CD4-positive, alpha-beta T cell (primary cell): ENCODE results near the gene SERGEF. TPM values are rescaled to one million over a fixed set of nuclear protein-coding genes. Genes with fewer than 3 reads are reported as not detected.

Experiments
- ATAC-seq: fragments of 200-7000 bp; cut with Tn5 transposase; one replicate; pipeline ENCODE4 v1.10.0; 2022; ENCODE audit warnings: mild to moderate bottlenecking; ENCODE audit not compliant: poor library complexity
- CTCF ChIA-PET: fragments of 350-600 bp; sonication (Branson Sonifier 250); formaldehyde crosslinking; loops from one replicate; lab custom pipeline; 2021; ENCODE audit warnings: antibody characterized with exemption, inconsistent platforms; lab: Charles Lee
- POLR2A ChIA-PET: fragments of 350-600 bp; sonication (Branson Sonifier 250); formaldehyde crosslinking; loops from one replicate; lab custom pipeline; 2021; ENCODE audit warnings: antibody characterized with exemption, inconsistent platforms; lab: Charles Lee
- DNase-seq, 14 experiments: peaks; one replicate each; pipeline ENCODE4 v3.0.0-alpha.2; 2013 to 2020; ENCODE audit warnings: mixed read lengths in 2 of 14
- H3K27ac ChIP-seq, 2 donors: one replicate each; pipeline versions ENCODE4 v1.5.1 to v1.7.0; 2013; ENCODE audit warnings: low read length in 2 of 2, low read depth in 1 of 2, mild to moderate bottlenecking in 1 of 2
- H3K27me3 ChIP-seq, 2 experiments: 1 replicate in 1 of 2; 2 replicates in 1 of 2; pipeline versions ENCODE4 v1.6.1 to v1.7.0; 2013; ENCODE audit warnings: low read length in 2 of 2, control low read depth in 1 of 2, mild to moderate bottlenecking in 1 of 2, moderate library complexity in 1 of 2; ENCODE audit not compliant: insufficient read depth in 2 of 2, control insufficient read depth in 1 of 2
- H3K36me3 ChIP-seq: one replicate; pipeline ENCODE4 v1.6.1; 2013; ENCODE audit warnings: low read length, control low read depth; ENCODE audit not compliant: insufficient read depth
- H3K4me1 ChIP-seq: one replicate; pipeline ENCODE4 v1.6.1; 2013; ENCODE audit warnings: low read length, control low read depth; ENCODE audit not compliant: insufficient read depth
- H3K4me3 ChIP-seq: one replicate; pipeline ENCODE4 v1.5.1; 2013; ENCODE audit warnings: mild to moderate bottlenecking, low read length, moderate library complexity
- H3K9me3 ChIP-seq, 2 experiments: 1 replicate in 1 of 2; 2 replicates in 1 of 2; pipeline versions ENCODE4 v1.6.1 to v1.7.0; 2013; ENCODE audit warnings: low read length in 2 of 2, mild to moderate bottlenecking in 2 of 2, control low read depth in 1 of 2, moderate library complexity in 1 of 2; ENCODE audit not compliant: control insufficient read depth in 1 of 2, insufficient read depth in 1 of 2
- H3K27ac Mint-ChIP-seq: one replicate; pipeline ENCODE4 v1.8.0; 2020; ENCODE audit warnings: mixed read lengths
- H3K27me3 Mint-ChIP-seq: one replicate; pipeline ENCODE4 v1.8.0; 2021; ENCODE audit warnings: mixed read lengths
- H3K36me3 Mint-ChIP-seq: one replicate; pipeline ENCODE4 v1.8.0; 2021; ENCODE audit warnings: low read depth, mixed read lengths
- H3K4me1 Mint-ChIP-seq: one replicate; pipeline ENCODE4 v1.8.0; 2021; ENCODE audit warnings: low read depth, mixed read lengths
- H3K4me3 Mint-ChIP-seq: one replicate; pipeline ENCODE4 v1.8.0; 2020; ENCODE audit warnings: mild to moderate bottlenecking, mixed read lengths
- H3K9me3 Mint-ChIP-seq: one replicate; pipeline ENCODE4 v1.8.0; 2020; ENCODE audit warnings: mixed read lengths
- intact Hi-C, 2 experiments: fragments of 100-400 bp; cut with DNase I in 1 of 2; cut with micrococcal nuclease in 1 of 2; formaldehyde crosslinking; loops; one replicate each; pipeline versions ENCODE4 v1.15.1 to v1.9.0; 2023 to 2025; cut with DNase I, micrococcal nuclease
- total RNA-seq, 174 experiments: library from RNA in 2 of 174; stranded (reverse) in 2 of 174; gene quantifications; one replicate each; pipeline ENCODE4 v1.2.3 and lab custom pipeline; 2021 to 2026
- TF ChIP-seq, protein P1 (sequence below): fragments of 200-600 bp; IDR thresholded peaks from one replicate; pipeline ENCODE4 v1.8.0; 2022; ENCODE audit warnings: antibody characterized with exemption, mild to moderate bottlenecking

Gene SERGEF
- total RNA-seq, 2 experiments from 2014 or later, result 35.2 to 37.1 TPM

DNA sequence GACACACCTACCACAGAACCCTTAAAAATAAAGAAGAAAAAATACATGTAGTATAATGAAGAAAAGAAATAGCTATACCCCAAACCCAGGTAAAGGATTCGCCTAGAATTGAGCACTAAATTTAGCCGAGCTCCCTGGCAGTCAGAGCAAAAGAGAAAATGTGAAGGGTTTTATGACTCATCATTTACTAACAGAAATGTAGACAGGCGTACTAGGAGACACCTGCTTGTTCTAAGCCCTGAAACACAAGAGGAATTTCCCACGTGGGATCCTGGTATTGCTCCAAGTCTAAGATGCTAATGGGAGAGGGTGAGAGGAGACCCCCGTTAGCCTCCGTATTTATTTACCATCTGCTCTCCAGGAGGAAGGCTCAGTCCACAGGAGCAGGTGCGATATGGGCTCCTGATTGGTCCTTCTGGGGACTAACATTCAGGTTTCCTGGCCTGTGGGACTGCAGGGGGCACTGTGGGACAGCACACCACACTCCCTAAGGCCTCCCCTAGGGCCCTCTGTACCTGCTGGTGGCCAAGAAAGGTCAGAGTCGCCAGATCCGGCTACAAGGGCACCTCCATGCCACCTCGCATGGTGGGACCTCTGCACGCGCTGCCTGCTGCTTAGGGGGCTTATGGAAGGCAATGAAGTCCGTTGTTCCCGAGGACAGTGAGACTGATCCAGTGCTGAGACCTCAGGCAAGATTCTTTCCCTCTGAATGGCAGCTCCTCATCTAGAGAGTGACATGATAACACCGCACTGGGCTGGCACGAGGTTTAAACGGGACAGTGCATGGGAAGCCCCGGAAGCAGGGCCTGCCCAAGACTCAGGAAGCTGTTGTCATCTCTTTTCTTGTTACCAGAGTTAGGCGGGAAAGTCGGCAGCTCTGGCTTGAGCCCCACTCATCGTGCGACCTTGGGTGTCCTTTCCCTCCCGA is 252.5 kb downstream of the SERGEF start:
- CTCF ChIA-PET, result no interaction called here
- H3K27me3 ChIP-seq, result no peaks in the 10 kb centered on the region
- no peaks in the 10 kb centered on the region for H3K4me1 ChIP-seq
- POLR2A ChIA-PET, result no interaction called here
- H3K36me3 ChIP-seq, result no peaks in the 10 kb centered on the region
- no peak overlapping the region for H3K27ac Mint-ChIP-seq
- H3K4me1 Mint-ChIP-seq, result no peaks in the 10 kb centered on the region
- intact Hi-C loops, result no loop called here
- no peaks in the 10 kb centered on the region for H3K9me3 Mint-ChIP-seq
- TF ChIP-seq, protein P1, sequence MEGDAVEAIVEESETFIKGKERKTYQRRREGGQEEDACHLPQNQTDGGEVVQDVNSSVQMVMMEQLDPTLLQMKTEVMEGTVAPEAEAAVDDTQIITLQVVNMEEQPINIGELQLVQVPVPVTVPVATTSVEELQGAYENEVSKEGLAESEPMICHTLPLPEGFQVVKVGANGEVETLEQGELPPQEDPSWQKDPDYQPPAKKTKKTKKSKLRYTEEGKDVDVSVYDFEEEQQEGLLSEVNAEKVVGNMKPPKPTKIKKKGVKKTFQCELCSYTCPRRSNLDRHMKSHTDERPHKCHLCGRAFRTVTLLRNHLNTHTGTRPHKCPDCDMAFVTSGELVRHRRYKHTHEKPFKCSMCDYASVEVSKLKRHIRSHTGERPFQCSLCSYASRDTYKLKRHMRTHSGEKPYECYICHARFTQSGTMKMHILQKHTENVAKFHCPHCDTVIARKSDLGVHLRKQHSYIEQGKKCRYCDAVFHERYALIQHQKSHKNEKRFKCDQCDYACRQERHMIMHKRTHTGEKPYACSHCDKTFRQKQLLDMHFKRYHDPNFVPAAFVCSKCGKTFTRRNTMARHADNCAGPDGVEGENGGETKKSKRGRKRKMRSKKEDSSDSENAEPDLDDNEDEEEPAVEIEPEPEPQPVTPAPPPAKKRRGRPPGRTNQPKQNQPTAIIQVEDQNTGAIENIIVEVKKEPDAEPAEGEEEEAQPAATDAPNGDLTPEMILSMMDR, result no peak
- peaks cover 6% of the 10 kb centered on the region for H3K27me3 Mint-ChIP-seq
- no peak overlapping the region for H3K27ac ChIP-seq
- H3K4me3 ChIP-seq, result no peak overlapping the region
- DNase-seq, result peak in 3 of 14 experiments; percentile 1 to 21 (median 13)
- H3K4me3 Mint-ChIP-seq, result no peak overlapping the region
- no peaks in the 10 kb centered on the region for H3K9me3 ChIP-seq
- no peak for ATAC-seq
- H3K36me3 Mint-ChIP-seq, result no peaks in the 10 kb centered on the region

DNA sequence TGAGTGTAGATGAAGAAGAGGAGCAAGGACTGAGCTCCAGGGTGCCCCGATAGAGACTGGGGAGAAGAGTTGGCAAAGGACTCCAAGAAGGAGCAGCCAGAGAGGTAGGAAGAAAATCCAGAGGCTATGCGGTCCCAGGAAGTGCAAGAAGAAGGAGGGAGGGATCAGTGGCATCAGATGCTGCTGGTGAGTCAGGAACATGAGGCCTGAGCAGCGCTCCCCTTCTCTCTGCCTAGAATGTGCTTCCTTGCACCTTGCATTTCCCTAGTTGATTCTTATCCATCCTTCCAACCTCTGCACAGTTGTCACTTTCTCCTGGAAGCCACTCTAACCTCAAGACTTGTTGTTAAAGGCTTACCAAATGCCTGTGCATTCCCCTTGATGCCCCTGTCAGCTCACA is 257.0 kb downstream of the SERGEF start:
- no peaks in the 10 kb centered on the region for H3K27me3 ChIP-seq
- no peak for ATAC-seq
- no peaks in the 10 kb centered on the region for H3K36me3 Mint-ChIP-seq
- no peaks in the 10 kb centered on the region for H3K36me3 ChIP-seq
- POLR2A ChIA-PET, result interaction anchor here (0.6 kb wide), 1 partner anchor 27 kb away, joined by 3 read pairs; no protein-coding TSS in a partner anchor
- no peaks in the 10 kb centered on the region for H3K9me3 ChIP-seq
- no peak overlapping the region for H3K27ac Mint-ChIP-seq
- no peaks in the 10 kb centered on the region for H3K9me3 Mint-ChIP-seq
- no peak overlapping the region for H3K4me3 Mint-ChIP-seq
- no peaks in the 10 kb centered on the region for H3K4me1 ChIP-seq
- H3K4me3 ChIP-seq, result no peak overlapping the region
- CTCF ChIA-PET, result no interaction called here
- no peaks in the 10 kb centered on the region for H3K4me1 Mint-ChIP-seq
- intact Hi-C loops, result no loop called here
- H3K27ac ChIP-seq, result no peak overlapping the region
- DNase-seq, result no peak
- peaks cover 9% of the 10 kb centered on the region for H3K27me3 Mint-ChIP-seq
- TF ChIP-seq, protein P1, result no peak

- Mint-ChIP-seq H3K4me1 (no peaks in the 10 kb centered on the region), H3K36me3 (no peaks in the 10 kb centered on the region), H3K9me3 (no peaks in the 10 kb centered on the region), H3K4me3 (no peak overlapping the region), H3K27ac (no peak overlapping the region), H3K27me3 (peaks cover 13% of the 10 kb centered on the region)
- Histone ChIP-seq H3K27me3 (no peaks in the 10 kb centered on the region), H3K36me3 (no peaks in the 10 kb centered on the region), H3K4me3 (no peak overlapping the region), H3K9me3 (no peaks in the 10 kb centered on the region), H3K27ac (no peak overlapping the region), H3K4me1 (no peaks in the 10 kb centered on the region)
- POLR2A ChIA-PET, result no interaction called here
- ATAC-seq, result no peak
- TF ChIP-seq, protein P1, result no peak
- DNase-seq, result no peak
- intact Hi-C loops, result no loop called here
- CTCF ChIA-PET, result no interaction called here
Measured at GRCh38 chr11:17753641-17754040, 259.2 kb downstream of the SERGEF start.
